HEK293 (cell line): ENCODE data around the gene TIAM1.
A peak's percentile ranks its signal among the peaks of the same experiment; 100 is the strongest.

Experiments used
- AEBP2 ChIP-seq: fragments of 450-650 bp; formaldehyde crosslinking; IDR thresholded peaks from 2 replicates; pipeline ENCODE4 v1.5.1; 2016; ENCODE audit warnings: missing biosample characterization, missing genetic modification characterization, borderline replicate concordance
- BCL11A ChIP-seq: fragments of 450-650 bp; formaldehyde crosslinking; IDR thresholded peaks from 2 replicates; pipeline ENCODE4 v1.5.1; 2016; ENCODE audit warnings: low read depth, missing biosample characterization, missing genetic modification characterization
- KLF10 ChIP-seq: fragments of 450-650 bp; IDR thresholded peaks from 2 replicates; pipeline ENCODE4 v1.5.1; 2018; ENCODE audit warnings: missing biosample characterization, mild to moderate bottlenecking, missing genetic modification characterization
- KLF7 ChIP-seq: fragments of 450-650 bp; formaldehyde crosslinking; IDR thresholded peaks from 2 replicates; pipeline ENCODE4 v1.5.1; 2016; ENCODE audit warnings: missing biosample characterization, missing genetic modification characterization, borderline replicate concordance
- KLF8 ChIP-seq: fragments of 450-650 bp; formaldehyde crosslinking; IDR thresholded peaks from 2 replicates; pipeline ENCODE4 v1.5.1; 2016; ENCODE audit warnings: missing biosample characterization, missing genetic modification characterization
- KLF9 ChIP-seq: fragments of 450-650 bp; formaldehyde crosslinking; IDR thresholded peaks from 2 replicates; pipeline ENCODE4 v1.5.1; 2016; ENCODE audit warnings: missing biosample characterization, missing genetic modification characterization, low read depth
- OSR2 ChIP-seq: fragments of 450-650 bp; formaldehyde crosslinking; IDR thresholded peaks from 2 replicates; pipeline ENCODE4 v1.5.1; 2016; ENCODE audit warnings: missing biosample characterization, missing genetic modification characterization
- SALL2 ChIP-seq: fragments of 450-650 bp; formaldehyde crosslinking; IDR thresholded peaks from 2 replicates; pipeline ENCODE4 v1.5.0; 2017; ENCODE audit warnings: missing biosample characterization, mild to moderate bottlenecking, missing genetic modification characterization, borderline replicate concordance
- SP7 ChIP-seq: fragments of 450-650 bp; formaldehyde crosslinking; IDR thresholded peaks from 2 replicates; pipeline ENCODE4 v1.5.1; 2016; ENCODE audit warnings: missing biosample characterization, missing genetic modification characterization
- ZBTB10 ChIP-seq: fragments of 450-650 bp; formaldehyde crosslinking; IDR thresholded peaks from 2 replicates; pipeline ENCODE4 v1.5.1; 2016; ENCODE audit warnings: missing biosample characterization, missing genetic modification characterization
- ZBTB7A ChIP-seq: fragments of 450-650 bp; formaldehyde crosslinking; IDR thresholded peaks from 2 replicates; pipeline ENCODE4 v1.5.1; 2016; ENCODE audit warnings: low read depth, missing biosample characterization, missing genetic modification characterization
- ZIC2 ChIP-seq: fragments of 450-650 bp; formaldehyde crosslinking; IDR thresholded peaks from 2 replicates; pipeline ENCODE4 v1.5.1; 2016; ENCODE audit warnings: missing biosample characterization, missing genetic modification characterization
- ZNF175 ChIP-seq: fragments of 450-650 bp; formaldehyde crosslinking; IDR thresholded peaks from 2 replicates; pipeline ENCODE4 v1.5.1; 2016; ENCODE audit warnings: missing biosample characterization, missing genetic modification characterization
- ZNF184 ChIP-seq: fragments of 450-650 bp; IDR thresholded peaks from 2 replicates; pipeline ENCODE4 v1.5.1; 2018; ENCODE audit warnings: missing biosample characterization, mild to moderate bottlenecking, missing genetic modification characterization
- ZNF223 ChIP-seq: fragments of 450-650 bp; formaldehyde crosslinking; IDR thresholded peaks from 2 replicates; pipeline ENCODE4 v1.5.1; 2016; ENCODE audit warnings: missing biosample characterization, missing genetic modification characterization
- ZNF24 ChIP-seq: fragments of 450-650 bp; formaldehyde crosslinking; IDR thresholded peaks from 2 replicates; pipeline ENCODE4 v1.5.1; 2016; ENCODE audit warnings: missing biosample characterization, missing genetic modification characterization
- ZNF366 ChIP-seq: fragments of 450-650 bp; formaldehyde crosslinking; conservative IDR thresholded peaks from 2 replicates; pipeline ENCODE4 v1.5.1; 2016; ENCODE audit warnings: missing biosample characterization, missing genetic modification characterization
- ZNF37A ChIP-seq: fragments of 450-650 bp; IDR thresholded peaks from 2 replicates; pipeline ENCODE4 v1.5.1; 2018; ENCODE audit warnings: missing biosample characterization, missing genetic modification characterization
- ZNF404 ChIP-seq: fragments of 450-650 bp; formaldehyde crosslinking; IDR thresholded peaks from 2 replicates; pipeline ENCODE4 v1.5.1; 2017; ENCODE audit warnings: missing biosample characterization, missing genetic modification characterization
- ZNF560 ChIP-seq: fragments of 450-650 bp; formaldehyde crosslinking; IDR thresholded peaks from 2 replicates; pipeline ENCODE4 v1.5.1; 2017; ENCODE audit warnings: missing biosample characterization, missing genetic modification characterization, borderline replicate concordance
- ZNF629 ChIP-seq: fragments of 450-650 bp; formaldehyde crosslinking; IDR thresholded peaks from 2 replicates; pipeline ENCODE4 v1.5.1; 2017; ENCODE audit warnings: missing biosample characterization, missing genetic modification characterization
- ZNF660 ChIP-seq: fragments of 450-650 bp; IDR thresholded peaks from 2 replicates; pipeline ENCODE4 v1.5.1; 2018; ENCODE audit warnings: missing biosample characterization, mild to moderate bottlenecking, missing genetic modification characterization
- ZNF701 ChIP-seq: fragments of 450-650 bp; formaldehyde crosslinking; IDR thresholded peaks from 2 replicates; pipeline ENCODE4 v1.5.1; 2016; ENCODE audit warnings: missing biosample characterization, missing genetic modification characterization
- ZNF76 ChIP-seq: fragments of 450-650 bp; formaldehyde crosslinking; IDR thresholded peaks from 2 replicates; pipeline ENCODE4; 2016; ENCODE audit warnings: low read depth, missing biosample characterization, missing genetic modification characterization, borderline replicate concordance
- ZNF785 ChIP-seq: fragments of 450-650 bp; formaldehyde crosslinking; IDR thresholded peaks from 2 replicates; pipeline ENCODE4 v1.5.1; 2016; ENCODE audit warnings: missing biosample characterization, missing genetic modification characterization
- ZNF843 ChIP-seq: fragments of 450-650 bp; formaldehyde crosslinking; IDR thresholded peaks from 2 replicates; pipeline ENCODE4 v1.5.1; 2016; ENCODE audit warnings: missing biosample characterization, missing genetic modification characterization
- TF ChIP-seq, protein P1 (sequence below): fragments of 450-650 bp; formaldehyde crosslinking; IDR thresholded peaks from 2 replicates; pipeline ENCODE4 v1.5.1; 2016; ENCODE audit warnings: missing biosample characterization, missing genetic modification characterization
- TF ChIP-seq, protein P2 (sequence below): fragments of 450-650 bp; formaldehyde crosslinking; IDR thresholded peaks from 2 replicates; pipeline ENCODE4 v1.5.1; 2016; ENCODE audit warnings: missing biosample characterization, missing genetic modification characterization
- TF ChIP-seq, protein P3 (sequence below): fragments of 450-650 bp; formaldehyde crosslinking; IDR thresholded peaks from 2 replicates; pipeline ENCODE4 v1.5.1; 2016; ENCODE audit warnings: missing biosample characterization, missing genetic modification characterization

Gene TIAM1

DNA sequence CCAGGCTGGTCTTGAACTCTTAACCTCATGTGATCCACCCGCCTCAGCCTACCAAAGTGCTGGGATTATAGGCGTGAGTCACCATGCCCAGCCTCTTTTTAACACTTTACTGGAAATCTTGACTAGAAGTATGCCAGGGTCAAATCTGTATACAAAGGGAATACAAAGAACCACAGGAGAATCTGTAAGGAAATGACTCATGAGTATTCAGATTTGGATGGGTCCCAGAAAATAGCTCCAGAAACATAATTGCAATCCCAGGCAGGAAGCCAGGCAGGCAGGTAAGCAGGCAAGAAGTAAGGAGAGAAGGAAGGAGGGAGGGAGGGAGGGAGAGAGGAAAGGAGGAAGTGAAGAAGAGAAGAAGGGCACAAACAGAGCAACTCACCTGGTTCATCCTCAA, 22.8 kb upstream of the TIAM1 start (continued):
- TF ChIP-seq, protein P1, sequence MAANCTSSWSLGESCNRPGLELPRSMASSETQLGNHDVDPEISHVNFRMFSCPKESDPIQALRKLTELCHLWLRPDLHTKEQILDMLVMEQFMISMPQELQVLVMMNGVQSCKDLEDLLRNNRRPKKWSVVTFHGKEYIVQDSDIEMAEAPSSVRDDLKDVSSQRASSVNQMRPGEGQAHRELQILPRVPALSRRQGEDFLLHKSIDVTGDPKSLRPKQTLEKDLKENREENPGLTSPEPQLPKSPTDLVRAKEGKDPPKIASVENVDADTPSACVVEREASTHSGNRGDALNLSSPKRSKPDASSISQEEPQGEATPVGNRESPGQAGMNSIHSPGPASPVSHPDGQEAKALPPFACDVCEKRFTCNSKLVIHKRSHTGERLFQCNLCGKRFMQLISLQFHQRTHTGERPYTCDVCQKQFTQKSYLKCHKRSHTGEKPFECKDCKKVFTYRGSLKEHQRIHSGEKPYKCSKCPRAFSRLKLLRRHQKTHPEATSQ, result no peak
- TF ChIP-seq ZBTB7A (tag by site-specific recombination) (no peak), AEBP2 (tag by site-specific recombination) (no peak), ZBTB10 (tag by site-specific recombination) (no peak), SP7 (peak; percentile 71), ZNF175 (tag by site-specific recombination) (no peak), ZNF629 (tag by site-specific recombination) (peak; percentile 37; the same call in 1 of the 2 replicates), OSR2 (tag by site-specific recombination) (peak; percentile 47; the same call in 1 of the 2 replicates), ZNF184 (tag by site-specific recombination) (peak; percentile 84), ZNF76 (no peak), ZNF843 (no peak), ZNF660 (peak; percentile 30), ZNF37A (tag by site-specific recombination) (no peak), SALL2 (tag by site-specific recombination) (no peak), ZNF24 (0 out of 2 replicates have a peak, but pooled peaks have one; percentile 20), BCL11A (tag by site-specific recombination) (no peak), KLF7 (no peak), ZNF366 (tag by site-specific recombination) (peak; percentile 79), ZNF223 (no peak), KLF10 (tag by site-specific recombination) (peak; percentile 67), ZNF404 (no peak), ZNF785 (no peak), ZNF701 (no peak), ZNF560 (no peak), KLF8 (tag by site-specific recombination) (peak; percentile 53; the same call in 1 of the 2 replicates), ZIC2 (tag by site-specific recombination) (no peak), KLF9 (peak; percentile 49; the same call in 1 of the 2 replicates)
- TF ChIP-seq, protein P2, sequence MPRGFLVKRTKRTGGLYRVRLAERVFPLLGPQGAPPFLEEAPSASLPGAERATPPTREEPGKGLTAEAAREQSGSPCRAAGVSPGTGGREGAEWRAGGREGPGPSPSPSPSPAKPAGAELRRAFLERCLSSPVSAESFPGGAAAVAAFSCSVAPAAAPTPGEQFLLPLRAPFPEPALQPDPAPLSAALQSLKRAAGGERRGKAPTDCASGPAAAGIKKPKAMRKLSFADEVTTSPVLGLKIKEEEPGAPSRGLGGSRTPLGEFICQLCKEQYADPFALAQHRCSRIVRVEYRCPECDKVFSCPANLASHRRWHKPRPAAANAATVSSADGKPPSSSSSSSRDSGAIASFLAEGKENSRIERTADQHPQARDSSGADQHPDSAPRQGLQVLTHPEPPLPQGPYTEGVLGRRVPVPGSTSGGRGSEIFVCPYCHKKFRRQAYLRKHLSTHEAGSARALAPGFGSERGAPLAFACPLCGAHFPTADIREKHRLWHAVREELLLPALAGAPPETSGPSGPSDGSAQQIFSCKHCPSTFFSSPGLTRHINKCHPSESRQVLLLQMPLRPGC, result peak; percentile 42; the same call in 1 of the 2 replicates
- TF ChIP-seq, protein P3, sequence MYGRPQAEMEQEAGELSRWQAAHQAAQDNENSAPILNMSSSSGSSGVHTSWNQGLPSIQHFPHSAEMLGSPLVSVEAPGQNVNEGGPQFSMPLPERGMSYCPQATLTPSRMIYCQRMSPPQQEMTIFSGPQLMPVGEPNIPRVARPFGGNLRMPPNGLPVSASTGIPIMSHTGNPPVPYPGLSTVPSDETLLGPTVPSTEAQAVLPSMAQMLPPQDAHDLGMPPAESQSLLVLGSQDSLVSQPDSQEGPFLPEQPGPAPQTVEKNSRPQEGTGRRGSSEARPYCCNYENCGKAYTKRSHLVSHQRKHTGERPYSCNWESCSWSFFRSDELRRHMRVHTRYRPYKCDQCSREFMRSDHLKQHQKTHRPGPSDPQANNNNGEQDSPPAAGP (tag by site-specific recombination), result no peak
- TF ChIP-seq, all 188 proteins: peak for 14
